Spinal cord (tissue), 10 donors: ENCODE measurements around the gene WDR91. TPM values are rescaled to one million over a fixed set of nuclear protein-coding genes. Genes with fewer than 3 reads are reported as not detected.
"Not testable (repeated sequence)": the region's sequence is repeated elsewhere in the genome, so short reads cannot be mapped to it uniquely, and the experiment has no call there.

Source experiments
- DNase-seq, 6 donors: peaks; one replicate each; pipeline versions ENCODE4 v3.0.0 to v3.0.0-alpha.2; 2013 to 2015; ENCODE audit warnings: low spot score in 6 of 6, low read depth in 4 of 6
- H3K27ac ChIP-seq: one replicate; pipeline ENCODE4 v1.5.1; 2013; ENCODE audit warnings: low read depth, low read length, control low read depth
- H3K27me3 ChIP-seq: one replicate; pipeline ENCODE4 v1.6.1; 2013; ENCODE audit warnings: low read length; ENCODE audit not compliant: control insufficient read depth, insufficient read depth
- H3K36me3 ChIP-seq: one replicate; pipeline ENCODE4 v1.6.1; 2013; ENCODE audit warnings: low read length; ENCODE audit not compliant: control insufficient read depth, insufficient read depth
- H3K4me1 ChIP-seq: one replicate; pipeline ENCODE4 v1.6.1; 2013; ENCODE audit warnings: low read length; ENCODE audit not compliant: control insufficient read depth, insufficient read depth
- H3K4me3 ChIP-seq: one replicate; pipeline ENCODE4 v1.5.1; 2013; ENCODE audit warnings: low read depth, low read length, control low read depth
- H3K9me3 ChIP-seq: one replicate; pipeline ENCODE4 v1.6.1; 2013; ENCODE audit warnings: low read length; ENCODE audit not compliant: control insufficient read depth, insufficient read depth
- WGBS: methylation state at CpG from one replicate; pipeline ENCODE4 v1.1.5; 2013; ENCODE audit warnings: missing lambda C conversion rate; ENCODE audit not compliant: insufficient coverage; 5-methylcytosine and 5-hydroxymethylcytosine counted together
- polyA plus RNA-seq, 2 donors: library from polyadenylated mRNA; unstranded; fragments of 120-200 nt; gene quantifications; one replicate each; pipeline ENCODE4 v1.2.1, GENCODE V29; 2013; ENCODE audit not compliant: insufficient read length in 2 of 2
- total RNA-seq, 2 donors: library from RNA; depleted of rRNA in 1 of 2; stranded (reverse); fragments of 120-200 nt in 1 of 2; fragments of >200 nt in 1 of 2; gene quantifications; one replicate each; pipeline versions ENCODE4 v1.2.3 to v1.2.4, GENCODE V29; 2013 to 2014
- donor health status: healthy.

The WDR91 gene
- total and polyA plus RNA-seq, 4 donors, result 11.8 to 27.4 (median 19.8) TPM

GRCh38 chr7:135234727-135235126 is 23.4 kb upstream of the WDR91 start:
- Histone ChIP-seq H3K27ac (no peak overlapping the region), H3K36me3 (no peaks in the 10 kb centered on the region), H3K4me1 (no peaks in the 10 kb centered on the region), H3K27me3 (no peaks in the 10 kb centered on the region), H3K4me3 (no peak overlapping the region), H3K9me3 (no peaks in the 10 kb centered on the region)
- no peak for DNase-seq
- 60% methylated on average over 2 of the region's 4 CpGs for WGBS

DNA sequence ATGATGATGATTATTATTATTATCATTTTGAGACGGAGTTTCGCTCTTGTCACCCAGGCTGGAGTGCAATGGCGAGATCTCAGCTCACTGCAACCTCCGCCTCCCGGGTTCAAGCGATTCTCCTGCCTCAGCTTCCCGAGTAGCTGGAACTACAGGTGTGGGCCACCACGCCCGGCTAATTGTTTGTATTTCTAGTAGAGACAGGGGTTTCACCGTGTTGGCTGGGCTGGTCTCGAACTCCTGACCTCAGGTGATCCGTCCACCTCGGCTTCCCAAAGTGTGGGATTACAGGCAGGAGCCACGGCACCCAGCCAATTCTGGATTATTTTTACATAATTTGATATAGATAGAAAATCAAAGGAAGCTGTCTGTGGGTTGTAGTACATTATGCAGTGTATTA is 22.8 kb upstream of the WDR91 start:
- 97% methylated on average over 11 of the region's 14 CpGs for WGBS
- not testable (repeated sequence) for H3K9me3 ChIP-seq, H3K27me3 ChIP-seq, H3K27ac ChIP-seq, DNase-seq, H3K4me3 ChIP-seq, H3K4me1 ChIP-seq, H3K36me3 ChIP-seq

DNA sequence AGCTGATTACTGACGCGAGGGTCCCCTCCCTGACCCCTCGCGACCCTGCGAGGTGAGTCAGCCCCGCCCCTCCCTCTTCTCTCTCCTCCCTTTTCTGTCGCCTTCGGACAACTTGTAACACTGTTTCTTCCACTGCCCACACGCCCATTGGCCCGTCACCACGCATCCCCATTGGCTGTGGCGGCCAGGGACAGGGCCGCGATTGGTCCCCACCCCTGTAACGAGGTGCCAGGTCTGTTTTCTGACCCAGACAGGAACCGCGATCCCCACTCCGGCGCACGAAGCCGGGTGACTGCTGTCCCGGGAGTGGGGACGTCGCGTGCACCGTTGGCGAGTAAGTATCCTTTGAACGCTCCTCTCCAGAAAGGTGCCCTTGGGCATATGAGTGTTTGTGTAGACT is 22.2 kb upstream of the WDR91 start, which contains the start of gene STRA8:
TSS of gene STRA8 (plus strand) at position 269 of the 400 bp plus-strand sequence. CDS start 6,687 bp downstream, outside the sequence.
- Histone ChIP-seq H3K27ac (no peak within 1 kb of the TSS), H3K9me3 (no peaks in the 10 kb centered on the region), H3K27me3 (no peaks in the 10 kb centered on the region), H3K36me3 (no peaks in the 10 kb centered on the region), H3K4me3 (no peak within 1 kb of the TSS), H3K4me1 (no peaks in the 10 kb centered on the region)
- no peak for DNase-seq
- 92% methylated on average over 27 of the region's 28 CpGs for WGBS

DNA sequence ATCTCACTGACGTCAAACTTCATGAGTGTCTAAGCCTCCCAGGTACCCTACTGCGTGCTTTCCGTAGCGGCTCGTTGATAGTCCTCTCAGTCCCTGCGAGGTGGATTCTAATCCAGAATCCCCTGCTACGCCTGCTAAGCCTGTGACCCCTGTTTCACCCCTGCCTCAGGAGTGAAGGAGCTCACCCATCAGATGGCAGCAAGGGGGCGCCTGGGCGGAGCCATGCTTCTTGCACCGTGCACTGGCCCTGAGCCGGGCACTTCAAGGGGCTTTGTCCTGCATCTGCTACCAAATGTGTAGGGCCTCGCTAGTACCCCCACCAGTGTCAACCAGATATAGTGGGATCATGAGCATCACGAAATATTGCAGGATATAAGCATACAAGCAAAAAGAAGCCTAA is 21.4 kb upstream of the WDR91 start:
- H3K27ac ChIP-seq, result no peak overlapping the region
- no peaks in the 10 kb centered on the region for H3K9me3 ChIP-seq
- WGBS, result 91% methylated on average over 11 of the region's 13 CpGs
- H3K4me3 ChIP-seq, result no peak overlapping the region
- DNase-seq, result no peak
- no peaks in the 10 kb centered on the region for H3K27me3 ChIP-seq
- H3K4me1 ChIP-seq, result no peaks in the 10 kb centered on the region
- H3K36me3 ChIP-seq, result no peaks in the 10 kb centered on the region

- 94% methylated on average over 3 of the region's 6 CpGs for WGBS
These were observed 20.8 kb upstream of the WDR91 start for GRCh38 chr7:135232087-135232486.

DNA sequence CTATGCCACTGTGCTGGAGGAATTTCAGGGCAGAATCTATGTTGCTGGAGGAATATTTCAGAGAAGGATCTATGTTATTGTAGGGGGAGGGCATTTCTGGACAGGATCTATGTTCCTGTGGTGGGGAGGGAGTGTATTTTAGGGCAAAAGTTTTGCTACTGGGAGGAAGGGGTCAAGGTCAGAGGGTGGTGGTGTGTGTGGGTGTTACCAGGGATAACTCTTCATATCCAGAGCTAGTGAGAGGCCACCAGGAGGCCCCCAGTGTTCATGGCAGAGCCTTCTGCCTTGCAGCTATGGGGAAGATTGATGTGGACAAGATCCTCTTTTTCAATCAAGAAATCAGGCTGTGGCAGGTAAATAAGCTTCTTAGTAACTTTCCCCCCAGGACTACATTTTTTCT is 20.4 kb upstream of the WDR91 start:
- DNase-seq, result no peak
- Histone ChIP-seq H3K9me3 (no peaks in the 10 kb centered on the region), H3K27me3 (no peaks in the 10 kb centered on the region), H3K4me1 (no peaks in the 10 kb centered on the region), H3K36me3 (no peaks in the 10 kb centered on the region), H3K27ac (no peak overlapping the region), H3K4me3 (no peak overlapping the region)

More at GRCh38 chr7:135232087-135232486, 20.8 kb upstream of the WDR91 start:
- no peak for DNase-seq
- H3K4me3 ChIP-seq, result no peak overlapping the region
- no peaks in the 10 kb centered on the region for H3K4me1 ChIP-seq
- H3K9me3 ChIP-seq, result no peaks in the 10 kb centered on the region
- H3K27me3 ChIP-seq, result no peaks in the 10 kb centered on the region
- no peak overlapping the region for H3K27ac ChIP-seq
- no peaks in the 10 kb centered on the region for H3K36me3 ChIP-seq

DNA sequence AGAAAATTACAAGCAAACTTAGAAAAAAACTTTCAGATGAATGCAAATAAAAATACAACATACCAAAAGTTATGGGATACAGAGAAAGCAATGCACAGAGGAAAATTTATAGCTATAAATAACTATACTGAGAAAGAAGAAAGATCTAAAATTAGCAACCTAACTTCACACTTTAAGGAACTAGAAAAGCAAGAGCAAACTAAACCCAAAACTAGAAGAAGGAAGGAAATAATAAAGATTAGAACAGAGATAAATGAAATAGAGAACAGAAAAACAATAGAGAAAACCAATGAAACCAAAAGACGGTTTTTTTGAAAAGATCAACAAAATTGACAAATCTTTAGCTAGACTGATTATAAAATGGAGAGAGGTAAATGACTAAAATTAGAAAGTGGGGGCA is 12.7 kb upstream of the WDR91 start:
- Histone ChIP-seq H3K9me3 (no peaks in the 10 kb centered on the region), H3K36me3 (no peaks in the 10 kb centered on the region), H3K27ac (no peak overlapping the region), H3K27me3 (no peaks in the 10 kb centered on the region), H3K4me3 (no peak overlapping the region), H3K4me1 (no peaks in the 10 kb centered on the region)
- no peak for DNase-seq
- WGBS, result no CpG with 5 or more reads among the region's 1 CpG

- 91% methylated on average over 4 of the region's 5 CpGs for WGBS
- Histone ChIP-seq H3K4me3 (no peak overlapping the region), H3K27ac (no peak overlapping the region), H3K4me1 (no peaks in the 10 kb centered on the region), H3K9me3 (no peaks in the 10 kb centered on the region), H3K36me3 (no peaks in the 10 kb centered on the region), H3K27me3 (no peaks in the 10 kb centered on the region)
- no peak for DNase-seq
These were observed 6.6 kb upstream of the WDR91 start for GRCh38 chr7:135217645-135218509.

- Histone ChIP-seq H3K4me3 (no peak overlapping the region), H3K27me3 (no peaks in the 10 kb centered on the region), H3K27ac (no peak overlapping the region), H3K36me3 (no peaks in the 10 kb centered on the region), H3K9me3 (no peaks in the 10 kb centered on the region), H3K4me1 (no peaks in the 10 kb centered on the region)
- no peak for DNase-seq
- WGBS, result no CpG with 5 or more reads among the region's 3 CpGs
These were observed 4.4 kb upstream of the WDR91 start for GRCh38 chr7:135215698-135216097.

DNA sequence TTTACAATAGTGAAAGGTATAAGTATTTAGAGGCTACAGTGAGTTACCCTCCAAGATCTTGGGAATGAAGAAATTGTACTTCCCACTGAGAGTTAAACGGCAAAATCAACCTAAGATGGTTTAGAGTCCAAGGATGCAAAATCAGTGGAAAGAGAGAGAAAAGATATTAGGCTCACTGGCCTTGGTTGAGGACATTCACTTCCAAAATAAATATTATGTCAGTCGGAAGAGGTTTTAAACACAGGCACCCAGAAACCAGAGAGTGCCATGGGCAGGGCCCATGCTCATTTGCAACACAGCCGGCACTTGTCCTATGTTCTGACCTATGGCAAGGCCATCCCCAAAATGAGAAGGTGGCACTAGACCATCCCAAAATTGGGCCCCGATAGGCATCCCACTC is 3.9 kb upstream of the WDR91 start:
- Histone ChIP-seq H3K27ac (no peak overlapping the region), H3K4me1 (peaks cover 3% of the 10 kb centered on the region), H3K9me3 (no peaks in the 10 kb centered on the region), H3K36me3 (no peaks in the 10 kb centered on the region), H3K4me3 (no peak overlapping the region), H3K27me3 (no peaks in the 10 kb centered on the region)
- WGBS, result 89% methylated on average over 2 of the region's 4 CpGs
- DNase-seq, result no peak
